ENCODE measurements around the gene SMAD9. TPM values are rescaled to one million over a fixed set of nuclear protein-coding genes. Genes with fewer than 3 reads are reported as not detected.

SMAD9 gene
- total RNA-seq, 1 donor, result 4.7 TPM

- no peak for DNase-seq (ENCODE audit: insufficient read length, low spot score, missing footprints)
- Histone ChIP-seq H3K36me3 (ENCODE audit: insufficient read depth, low read length) (no peaks in the 10 kb centered on the region), H3K79me2 (ENCODE audit: insufficient read depth, low read length) (peaks cover 14% of the 10 kb centered on the region), H3K4me2 (ENCODE audit: insufficient read depth, low read length) (no peak overlapping the region), H3K27me3 (ENCODE audit: insufficient read depth, low read length) (no peaks in the 10 kb centered on the region), H3K27ac (ENCODE audit: low read depth, low read length) (no peak overlapping the region), H3K9me3 (ENCODE audit: low read depth, low read length) (no peaks in the 10 kb centered on the region), H3K4me3 (ENCODE audit: insufficient read depth, low read length) (no peak overlapping the region), H4K20me1 (ENCODE audit: insufficient read depth, low read length) (no peaks in the 10 kb centered on the region), H3K4me1 (ENCODE audit: insufficient read depth, low read length) (no peaks in the 10 kb centered on the region), H2AFZ (ENCODE audit: low read length) (no peak overlapping the region)
- no peak for TF ChIP-seq CTCF (IDR thresholded peaks at IDR 0.05; ENCODE audit: extremely low read depth, low read depth, low read length)
Measured at GRCh38 chr13:36907266-36907665, 12.8 kb downstream of the SMAD9 start.

- TF ChIP-seq CTCF (IDR thresholded peaks at IDR 0.05; ENCODE audit: extremely low read depth, low read depth, low read length), result no peak
- H3K4me1 ChIP-seq (ENCODE audit: insufficient read depth, low read length), result no peaks in the 10 kb centered on the region
- DNase-seq (ENCODE audit: insufficient read length, low spot score, missing footprints), result no peak
- H2AFZ ChIP-seq (ENCODE audit: low read length), result no peak overlapping the region
- no peak overlapping the region for H3K4me2 ChIP-seq (ENCODE audit: insufficient read depth, low read length)
- H3K79me2 ChIP-seq (ENCODE audit: insufficient read depth, low read length), result peaks cover 10% of the 10 kb centered on the region
- H3K27me3 ChIP-seq (ENCODE audit: insufficient read depth, low read length), result no peaks in the 10 kb centered on the region
- no peaks in the 10 kb centered on the region for H3K9me3 ChIP-seq (ENCODE audit: low read depth, low read length)
- no peaks in the 10 kb centered on the region for H4K20me1 ChIP-seq (ENCODE audit: insufficient read depth, low read length)
- no peaks in the 10 kb centered on the region for H3K36me3 ChIP-seq (ENCODE audit: insufficient read depth, low read length)
- no peak overlapping the region for H3K4me3 ChIP-seq (ENCODE audit: insufficient read depth, low read length)
- no peak overlapping the region for H3K27ac ChIP-seq (ENCODE audit: low read depth, low read length)
Measured at GRCh38 chr13:36905944-36906343, 14.1 kb downstream of the SMAD9 start.

GRCh38 chr13:36903925-36904595, 16.0 kb downstream of the SMAD9 start:
- H3K27me3 ChIP-seq (ENCODE audit: insufficient read depth, low read length), result no peaks in the 10 kb centered on the region
- no peaks in the 10 kb centered on the region for H3K9me3 ChIP-seq (ENCODE audit: low read depth, low read length)
- peaks cover 5% of the 10 kb centered on the region for H3K79me2 ChIP-seq (ENCODE audit: insufficient read depth, low read length)
- no peak overlapping the region for H2AFZ ChIP-seq (ENCODE audit: low read length)
- TF ChIP-seq CTCF (IDR thresholded peaks at IDR 0.05; ENCODE audit: extremely low read depth, low read depth, low read length), result no peak
- H3K36me3 ChIP-seq (ENCODE audit: insufficient read depth, low read length), result no peaks in the 10 kb centered on the region
- H4K20me1 ChIP-seq (ENCODE audit: insufficient read depth, low read length), result no peaks in the 10 kb centered on the region
- H3K4me1 ChIP-seq (ENCODE audit: insufficient read depth, low read length), result no peaks in the 10 kb centered on the region
- H3K27ac ChIP-seq (ENCODE audit: low read depth, low read length), result no peak overlapping the region
- no peak overlapping the region for H3K4me2 ChIP-seq (ENCODE audit: insufficient read depth, low read length)
- no peak for DNase-seq (ENCODE audit: insufficient read length, low spot score, missing footprints)
- no peak overlapping the region for H3K4me3 ChIP-seq (ENCODE audit: insufficient read depth, low read length)

DNA sequence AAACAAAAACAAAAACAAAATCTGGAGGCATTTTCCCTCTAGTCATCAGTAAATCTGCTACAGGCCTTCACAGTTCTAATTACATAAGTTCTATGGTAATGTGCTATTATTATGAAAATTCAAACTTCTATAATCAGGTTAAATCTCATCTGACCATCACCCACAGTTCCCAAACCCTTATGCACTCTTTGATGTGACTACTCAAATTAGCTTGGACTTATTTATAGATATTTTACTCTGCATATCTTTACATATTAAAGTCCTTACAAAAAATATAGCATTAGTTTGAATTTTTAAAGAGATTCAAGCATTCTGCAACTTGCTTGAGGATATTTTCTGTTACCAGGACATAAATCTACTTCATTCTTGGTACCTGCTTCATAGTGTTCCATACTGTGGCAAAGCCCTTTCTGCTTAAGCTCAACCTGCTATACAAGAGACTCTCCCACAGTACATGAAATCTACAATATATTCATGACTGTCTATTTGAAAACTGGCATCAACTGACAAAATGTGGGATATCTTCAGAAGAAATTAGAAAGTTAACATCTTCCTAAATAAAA, 22.9 kb downstream of the SMAD9 start:
- Histone ChIP-seq H3K79me2 (ENCODE audit: insufficient read depth, low read length) (no peaks in the 10 kb centered on the region), H3K27ac (ENCODE audit: low read depth, low read length) (no peak overlapping the region), H3K4me2 (ENCODE audit: insufficient read depth, low read length) (no peak overlapping the region), H3K9me3 (ENCODE audit: low read depth, low read length) (no peaks in the 10 kb centered on the region), H3K4me1 (ENCODE audit: insufficient read depth, low read length) (peaks cover 1% of the 10 kb centered on the region), H3K4me3 (ENCODE audit: insufficient read depth, low read length) (no peak overlapping the region), H4K20me1 (ENCODE audit: insufficient read depth, low read length) (no peaks in the 10 kb centered on the region), H2AFZ (ENCODE audit: low read length) (no peak overlapping the region), H3K36me3 (ENCODE audit: insufficient read depth, low read length) (no peaks in the 10 kb centered on the region), H3K27me3 (ENCODE audit: insufficient read depth, low read length) (no peaks in the 10 kb centered on the region)
- DNase-seq (ENCODE audit: insufficient read length, low spot score, missing footprints), result no peak
- TF ChIP-seq CTCF (IDR thresholded peaks at IDR 0.05; ENCODE audit: extremely low read depth, low read depth, low read length), result no peak

Measured in osteoblast (primary cell).